BJ (cell line): ENCODE results near the gene VPS25. TPM values are rescaled to one million over a fixed set of nuclear protein-coding genes. Genes with fewer than 3 reads are reported as not detected.

Experiments
- CTCF ChIA-PET: fragments of 350-600 bp; formaldehyde crosslinking; extraction: SDS; loops from one replicate; lab custom pipeline; 2021; ENCODE audit warnings: antibody characterized with exemption, inconsistent platforms; lab: Yijun Ruan, JAX
- POLR2A ChIA-PET: fragments of 300-600 bp; sonication (Branson Sonifier 250); formaldehyde crosslinking; extraction: SDS; loops from one replicate; lab custom pipeline; 2021; ENCODE audit warnings: antibody characterized with exemption; lab: Charles Lee
- DNase-seq: peaks from one replicate; pipeline ENCODE4 v3.0.0-alpha.2; 2011; ENCODE audit warnings: low read depth
- H3K27me3 ChIP-seq: 2 replicates; pipeline ENCODE4 v1.6.0; 2011; ENCODE audit warnings: low read length; ENCODE audit not compliant: control insufficient read depth, insufficient read depth
- H3K36me3 ChIP-seq: 2 replicates; pipeline ENCODE4 v1.5.1; 2011; ENCODE audit warnings: low read length; ENCODE audit not compliant: control insufficient read depth, insufficient read depth
- H3K4me3 ChIP-seq: 2 replicates; pipeline ENCODE4 v1.5.1; 2011; ENCODE audit warnings: low read depth, mild to moderate bottlenecking, control low read depth, low read length
- CTCF ChIP-seq: IDR thresholded peaks from 2 replicates; pipeline ENCODE4 v1.5.1; 2011; ENCODE audit warnings: low read depth, mild to moderate bottlenecking, control low read depth, inconsistent platforms, low read length, moderate library complexity; ENCODE audit not compliant: insufficient read depth
- polyA plus RNA-seq: library from polyadenylated mRNA; depleted of rRNA; stranded (reverse); fragments of >200 nt; gene quantifications from 2 replicates; pipeline ENCODE4 v1.2.3, GENCODE V29; 2011

The VPS25 gene
- polyA plus RNA-seq, 1 experiment: 181 TPM

- no peak for DNase-seq
- POLR2A ChIA-PET: no interaction called here
- CTCF ChIA-PET: interaction anchor here (1.2 to 5.5 kb wide), 5 partner anchors 13 to 171 kb away, joined by 3 to 36 read pairs (median 5); partner anchors contain the start of genes BECN1 and RAMP2
- TF ChIP-seq CTCF: no peak
- Histone ChIP-seq H3K4me3 (no peak overlapping the region), H3K27me3 (peaks cover 9% of the 10 kb centered on the region), H3K36me3 (no peaks in the 10 kb centered on the region)
Measured at GRCh38 chr17:42748908-42749798, 24.1 kb upstream of the VPS25 start.

- Histone ChIP-seq H3K27me3 (peaks cover 9% of the 10 kb centered on the region), H3K36me3 (no peaks in the 10 kb centered on the region), H3K4me3 (no peak overlapping the region)
- TF ChIP-seq CTCF: no peak
- no peak for DNase-seq
- ChIA-PET CTCF (interaction anchor here (1.9 to 5.5 kb wide), 2 partner anchors 11 to 74 kb away, joined by 7 to 36 read pairs; partner anchors contain the start of genes BECN1 and RAMP2), POLR2A (no interaction called here)
Measured at GRCh38 chr17:42750739-42751344, 22.4 kb upstream of the VPS25 start.

- TF ChIP-seq CTCF: no peak
- POLR2A ChIA-PET: no interaction called here
- H3K4me3 ChIP-seq: no peak overlapping the region
- DNase-seq: no peak
- CTCF ChIA-PET: interaction anchor here (1.9 kb wide), 1 partner anchor 73 kb away, joined by 7 read pairs; the partner anchor contains the start of gene BECN1
- no peaks in the 10 kb centered on the region for H3K36me3 ChIP-seq
- peaks cover 9% of the 10 kb centered on the region for H3K27me3 ChIP-seq
Measured at GRCh38 chr17:42751628-42752027, 21.6 kb upstream of the VPS25 start.

GRCh38 chr17:42754782-42755181, 18.5 kb upstream of the VPS25 start:
- no peak overlapping the region for H3K4me3 ChIP-seq
- ChIA-PET POLR2A (no interaction called here), CTCF (interaction anchor here (1.9 kb wide), 1 partner anchor 9 kb away, joined by 9 read pairs; no protein-coding TSS in a partner anchor)
- no peaks in the 10 kb centered on the region for H3K36me3 ChIP-seq
- H3K27me3 ChIP-seq: peaks cover 13% of the 10 kb centered on the region
- no peak for DNase-seq
- no peak for TF ChIP-seq CTCF

- H3K4me3 ChIP-seq: no peak overlapping the region
- H3K36me3 ChIP-seq: no peaks in the 10 kb centered on the region
- ChIA-PET POLR2A (no interaction called here), CTCF (interaction anchor here (0.9 to 5.2 kb wide), 7 partner anchors 9 to 182 kb away, joined by 3 to 36 read pairs (median 4); partner anchors contain the start of gene PSMC3IP)
- H3K27me3 ChIP-seq: peaks cover 16% of the 10 kb centered on the region
- no peak for TF ChIP-seq CTCF
- no peak for DNase-seq
Measured at GRCh38 chr17:42759982-42760651, 13.1 kb upstream of the VPS25 start.
